ENCODE results near the gene RFPL1. TPM values are rescaled to one million over a fixed set of nuclear protein-coding genes. Genes with fewer than 3 reads are reported as not detected.

Gene RFPL1
- total and polyA plus RNA-seq, 2 of the 13 experiments (the other 11 are each of a cell fraction or from before 2014, with no cell fraction given) = not detected

GRCh38 chr22:29457730-29458129 is 19.3 kb downstream of the RFPL1 start (continued):
- TF ChIP-seq ZNF276 (CRISPR knock-in tag; IDR thresholded peaks at IDR 0.05; ENCODE audit: low read depth) (no peak), ZFP37 (CRISPR knock-in tag; IDR thresholded peaks at IDR 0.05; ENCODE audit: borderline replicate concordance) (no peak), NFE2 (CRISPR knock-in tag; IDR thresholded peaks at IDR 0.05) (no peak), THAP11 (CRISPR knock-in tag; IDR thresholded peaks at IDR 0.05) (peak; percentile 97), MLX (CRISPR knock-in tag; IDR thresholded peaks at IDR 0.05) (no peak), ZNF292 (CRISPR knock-in tag; IDR thresholded peaks at IDR 0.05; ENCODE audit: borderline replicate concordance, low read depth) (no peak), FOXO4 (CRISPR knock-in tag; conservative IDR thresholded peaks at IDR 0.05) (no peak), NFYB (CRISPR knock-in tag; IDR thresholded peaks at IDR 0.05) (peak; percentile 69), SP140L (CRISPR knock-in tag; IDR thresholded peaks at IDR 0.05; ENCODE audit: borderline replicate concordance) (no peak), NAIF1 (CRISPR knock-in tag; IDR thresholded peaks at IDR 0.05; ENCODE audit: borderline replicate concordance) (no peak), AKAP8 (CRISPR knock-in tag; IDR thresholded peaks at IDR 0.05) (no peak), GATAD2A (CRISPR knock-in tag; IDR thresholded peaks at IDR 0.05) (no peak), U2AF1 (optimal IDR thresholded peaks at IDR 0.05; ENCODE audit: low read depth, low read length) (no peak), RBM22 (optimal IDR thresholded peaks at IDR 0.05; ENCODE audit: low read length) (no peak), ZMYM3 (CRISPR knock-in tag; IDR thresholded peaks at IDR 0.05) (no peak), TCF7 (IDR thresholded peaks at IDR 0.05; ENCODE audit: low read depth) (no peak), ZNF230 (CRISPR knock-in tag; IDR thresholded peaks at IDR 0.05) (no peak), CBX5 (CRISPR knock-in tag; IDR thresholded peaks at IDR 0.05; ENCODE audit: borderline replicate concordance) (no peak), ZNF773 (CRISPR knock-in tag; IDR thresholded peaks at IDR 0.05; ENCODE audit: borderline replicate concordance) (no peak), GABPA (IDR thresholded peaks at IDR 0.05; ENCODE audit: low read depth, low read length) (no peak), GABPA (CRISPR knock-in tag; IDR thresholded peaks at IDR 0.05; ENCODE audit: low read depth) (peak; percentile 43; the same call in 1 of the 2 replicates), ZNF790 (CRISPR knock-in tag; IDR thresholded peaks at IDR 0.05; ENCODE audit: borderline replicate concordance) (no peak), ZFP36L1 (CRISPR knock-in tag; IDR thresholded peaks at IDR 0.05) (no peak), ZNF296 (CRISPR knock-in tag; conservative IDR thresholded peaks at IDR 0.05) (no peak)
- TF ChIP-seq, protein P1, sequence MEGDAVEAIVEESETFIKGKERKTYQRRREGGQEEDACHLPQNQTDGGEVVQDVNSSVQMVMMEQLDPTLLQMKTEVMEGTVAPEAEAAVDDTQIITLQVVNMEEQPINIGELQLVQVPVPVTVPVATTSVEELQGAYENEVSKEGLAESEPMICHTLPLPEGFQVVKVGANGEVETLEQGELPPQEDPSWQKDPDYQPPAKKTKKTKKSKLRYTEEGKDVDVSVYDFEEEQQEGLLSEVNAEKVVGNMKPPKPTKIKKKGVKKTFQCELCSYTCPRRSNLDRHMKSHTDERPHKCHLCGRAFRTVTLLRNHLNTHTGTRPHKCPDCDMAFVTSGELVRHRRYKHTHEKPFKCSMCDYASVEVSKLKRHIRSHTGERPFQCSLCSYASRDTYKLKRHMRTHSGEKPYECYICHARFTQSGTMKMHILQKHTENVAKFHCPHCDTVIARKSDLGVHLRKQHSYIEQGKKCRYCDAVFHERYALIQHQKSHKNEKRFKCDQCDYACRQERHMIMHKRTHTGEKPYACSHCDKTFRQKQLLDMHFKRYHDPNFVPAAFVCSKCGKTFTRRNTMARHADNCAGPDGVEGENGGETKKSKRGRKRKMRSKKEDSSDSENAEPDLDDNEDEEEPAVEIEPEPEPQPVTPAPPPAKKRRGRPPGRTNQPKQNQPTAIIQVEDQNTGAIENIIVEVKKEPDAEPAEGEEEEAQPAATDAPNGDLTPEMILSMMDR (CRISPR knock-in tag; IDR thresholded peaks at IDR 0.05) = no peak
